HepG2 (cell line): ENCODE results near the gene GDAP1L1. TPM values are rescaled to one million over a fixed set of nuclear protein-coding genes. Genes with fewer than 3 reads are reported as not detected.

Source experiments
- ATAC-seq: fragments of 200-7000 bp; cut with Tn5 transposase; 3 replicates; pipeline ENCODE4 v1.9.1; 2020; ENCODE audit warnings: mild to moderate bottlenecking, moderate library complexity
- BruUV-seq: library from RNA; stranded (reverse); fragments of 400-500 nt; replicated peaks from 2 replicates; lab custom pipeline; 2021; lab: Mats Ljungman, UMichigan
- CTCF ChIA-PET: fragments of 300-600 bp; formaldehyde crosslinking; extraction: SDS; loops from one replicate; lab custom pipeline; 2021; ENCODE audit warnings: low total read pairs, inconsistent platforms, low intra/inter-chr PET ratio; lab: Yijun Ruan, JAX
- POLR2A ChIA-PET: fragments of 350-600 bp; sonication (Branson Sonifier 250); formaldehyde crosslinking; loops from one replicate; lab custom pipeline; 2020; ENCODE audit warnings: antibody characterized with exemption, inconsistent platforms; lab: Yijun Ruan, JAX
- DNase-seq: peaks from one replicate; pipeline ENCODE4 v3.0.0-alpha.2; 2015; ENCODE audit warnings: low spot score
- FAIRE-seq: peaks from 3 replicates; lab custom pipeline; 2011; peaks lifted over from hg19 to GRCh38; lab: Jason Lieb, UNC
- H2AFZ ChIP-seq: one replicate; pipeline ENCODE4 v1.6.1; 2011; ENCODE audit warnings: low read length, inconsistent platforms
- H3K27ac ChIP-seq: fragments of 300-600 bp; 3 replicates; pipeline ENCODE4 v1.8.0; 2011; ENCODE audit warnings: mixed run types, mild to moderate bottlenecking, mixed read lengths, low read length, inconsistent platforms; ENCODE audit not compliant: insufficient read depth; ENCODE audit errors: extremely low read length
- H3K27me3 ChIP-seq, 2 experiments: fragments of 200-600 bp in 1 of 2; 2 replicates in 1 of 2; 3 replicates in 1 of 2; pipeline versions ENCODE4 v1.6.0 to v1.8.0; 2011; ENCODE audit warnings: low read length in 2 of 2, mild to moderate bottlenecking in 2 of 2, moderate library complexity in 2 of 2, inconsistent platforms in 1 of 2; ENCODE audit not compliant: insufficient read depth in 2 of 2, control insufficient read depth in 1 of 2
- H3K36me3 ChIP-seq, 2 experiments: fragments of 200-600 bp in 1 of 2; replicated peaks in 1 of 2; 2 replicates in 1 of 2; 3 replicates in 1 of 2; pipeline versions ENCODE4 v1.5.1 to v1.8.0; 2011; ENCODE audit warnings: low read length in 2 of 2, inconsistent platforms in 1 of 2; ENCODE audit not compliant: insufficient read depth in 2 of 2, control insufficient read depth in 1 of 2
- H3K4me1 ChIP-seq: 2 replicates; pipeline ENCODE4 v1.5.1; 2012; ENCODE audit warnings: low read length, inconsistent platforms; ENCODE audit not compliant: insufficient read depth
- H3K4me2 ChIP-seq: 2 replicates; pipeline ENCODE4 v1.6.0; 2011; ENCODE audit warnings: low read depth, low read length, inconsistent platforms
- H3K4me3 ChIP-seq, 3 experiments: fragments of 200-600 bp in 1 of 3; sonication (generic), shearing (Covaris generic) in 1 of 3; replicated peaks in 1 of 3; 2 replicates each; pipeline ENCODE4 v1.5.1; 2011 to 2016; ENCODE audit warnings: low read length in 3 of 3, inconsistent platforms in 2 of 3, low read depth in 2 of 3, mild to moderate bottlenecking in 2 of 3, control low read depth in 1 of 3, mixed read lengths in 1 of 3; ENCODE audit not compliant: insufficient read depth in 1 of 3
- H3K79me2 ChIP-seq: one replicate; pipeline ENCODE4 v1.6.1; 2011; ENCODE audit warnings: low read length, inconsistent platforms; ENCODE audit not compliant: insufficient read depth
- H3K9ac ChIP-seq: 2 replicates; pipeline ENCODE4 v1.6.0; 2011; ENCODE audit warnings: mild to moderate bottlenecking, low read depth, low read length, inconsistent platforms; ENCODE audit not compliant: insufficient read depth
- H3K9me3 ChIP-seq: 2 replicates; pipeline ENCODE4 v1.5.1; 2012; ENCODE audit warnings: mild to moderate bottlenecking, low read length
- H4K20me1 ChIP-seq: 2 replicates; pipeline ENCODE4 v1.6.0; 2011; ENCODE audit warnings: inconsistent platforms, mild to moderate bottlenecking, low read length, moderate library complexity; ENCODE audit not compliant: insufficient read depth
- CHD4 ChIP-seq: fragments of 200-600 bp; sonication (generic); IDR thresholded peaks from 2 replicates; pipeline ENCODE4 v1.7.0; 2017; ENCODE audit warnings: mild to moderate bottlenecking, low read length, borderline replicate concordance
- CREB1 ChIP-seq, 2 experiments: fragments of 450-650 bp in 1 of 2; IDR thresholded peaks; 2 replicates each; pipeline ENCODE4 v1.6.1; 2016 to 2017; ENCODE audit warnings: control low read depth in 1 of 2, mild to moderate bottlenecking in 1 of 2, missing compliant biosample characterization in 1 of 2, missing genetic modification characterization in 1 of 2
- PLSCR1 ChIP-seq: sonication (generic); formaldehyde crosslinking; IDR thresholded peaks from 2 replicates; pipeline ENCODE4 v1.5.0; 2020; ENCODE audit warnings: missing genetic modification reagents, mild to moderate bottlenecking, borderline replicate concordance
- ZNF232 ChIP-seq: sonication (generic); formaldehyde crosslinking; IDR thresholded peaks from 2 replicates; pipeline ENCODE4 v1.4.0; 2020; ENCODE audit warnings: missing genetic modification reagents, borderline replicate concordance
- ZNF530 ChIP-seq: sonication (generic); formaldehyde crosslinking; IDR thresholded peaks from 2 replicates; pipeline ENCODE4 v1.5.0; 2020; ENCODE audit warnings: low read depth, mild to moderate bottlenecking, missing genetic modification reagents
- ZNF629 ChIP-seq: sonication (generic); formaldehyde crosslinking; conservative IDR thresholded peaks from 2 replicates; pipeline ENCODE4 v1.5.0; 2020; ENCODE audit warnings: missing genetic modification reagents
- WGBS: methylation state at CpG from one replicate; pipeline ENCODE4 v1.1.6; 2017; ENCODE audit warnings: low lambda C conversion rate; 5-methylcytosine and 5-hydroxymethylcytosine counted together
- in situ Hi-C: cut with HindIII; loops from 2 replicates; pipeline ENCODE4 v1.10.0; 2017; ENCODE audit warnings: low pct_unique_long_range_greater_than_20kb; ENCODE audit not compliant: extremely low pct_ligation_motif_present
- intact Hi-C: fragments of 100-400 bp; cut with micrococcal nuclease; formaldehyde crosslinking; loops from one replicate; pipeline ENCODE4 v1.10.0; 2022; ENCODE audit not compliant: unreplicated experiment
- polyA plus RNA-seq, 8 experiments: library from polyadenylated mRNA; depleted of rRNA in 3 of 8; stranded (reverse) in 7 of 8; unstranded in 1 of 8; fragments of >200 nt; fragmentation: Illumina TruSeq in 4 of 8; extraction: Trizol in 4 of 8; gene quantifications; 2 replicates each; pipeline versions ENCODE4 v1.2.1 to v1.2.3, GENCODE V29; 2011 to 2016; ENCODE audit warnings: low read depth in 4 of 8, missing spikeins in 1 of 8, mixed read lengths in 1 of 8; ENCODE audit not compliant: insufficient read depth in 1 of 8
- total RNA-seq, 5 experiments: library from RNA; depleted of rRNA; stranded (reverse); fragments of >200 nt; fragmentation: Illumina TruSeq; extraction: Trizol; gene quantifications; 2 replicates each; pipeline ENCODE4 v1.2.3, GENCODE V29; 2016; ENCODE audit warnings: low read depth in 1 of 5

Gene GDAP1L1
- total and polyA plus RNA-seq, 2 of the 13 experiments (the other 11 are each of a cell fraction or from before 2014, with no cell fraction given) = 0.04 TPM; not detected in 1

DNA sequence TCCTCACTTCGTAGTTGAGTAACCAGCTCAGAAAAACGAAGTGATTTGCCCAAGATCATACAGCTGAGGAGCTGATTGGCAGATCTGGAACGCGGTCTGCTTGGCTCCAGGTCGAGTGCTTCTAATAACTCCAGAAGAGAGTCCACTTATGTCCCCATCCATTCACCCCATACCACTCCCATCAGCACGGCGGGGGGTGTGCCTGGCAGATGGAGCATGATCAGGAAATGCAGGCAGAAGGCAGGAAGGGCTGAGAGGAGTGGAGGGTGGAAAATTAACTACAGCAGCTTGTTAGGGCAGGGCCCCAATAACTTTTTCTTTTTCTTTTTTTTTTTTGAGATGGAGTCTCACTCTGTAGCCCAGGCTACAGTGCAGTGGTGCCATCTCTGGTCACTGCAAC is 48.9 kb downstream of the GDAP1L1 start:
- TF ChIP-seq PLSCR1 (no peak), CREB1 (IDR thresholded peaks at IDR 0.05) (no peak), CREB1 (CRISPR knock-in tag; IDR thresholded peaks at IDR 0.05) (no peak)
- H3K79me2 ChIP-seq = no peaks in the 10 kb centered on the region
- 84% methylated on average over 7 of the region's 7 CpGs for WGBS
- H3K4me1 ChIP-seq = peaks cover 2% of the 10 kb centered on the region
- intact Hi-C loops (no loop called here), in situ Hi-C loops (no loop called here)
- H3K9me3 ChIP-seq = no peaks in the 10 kb centered on the region
- POLR2A ChIA-PET = no interaction called here
- DNase-seq (no peak), ATAC-seq (no peak), FAIRE-seq (no peak)
- no peaks in the 10 kb centered on the region for H3K27me3 ChIP-seq
- H3K27ac ChIP-seq = no peak overlapping the region
- CTCF ChIA-PET = no interaction called here
- H3K4me2 ChIP-seq = no peak overlapping the region
- H3K4me3 ChIP-seq = no peak overlapping the region
- no peaks in the 10 kb centered on the region for H3K36me3 ChIP-seq
- H4K20me1 ChIP-seq = no peaks in the 10 kb centered on the region
- no peak overlapping the region for H2AFZ ChIP-seq
- H3K9ac ChIP-seq = no peak overlapping the region
- BruUV-seq = no TSS peak

- Histone ChIP-seq H3K27me3 (no peaks in the 10 kb centered on the region), H3K9ac (no peak overlapping the region), H2AFZ (no peak overlapping the region), H3K4me1 (peaks cover 19% of the 10 kb centered on the region), H3K79me2 (no peaks in the 10 kb centered on the region), H3K4me3 (no peak overlapping the region), H3K36me3 (no peaks in the 10 kb centered on the region), H3K27ac (no peak overlapping the region), H4K20me1 (no peaks in the 10 kb centered on the region), H3K9me3 (no peaks in the 10 kb centered on the region), H3K4me2 (no peak overlapping the region)
- WGBS = 94% methylated on average over 4 of the region's 4 CpGs
- in situ Hi-C loops = no loop called here
- FAIRE-seq (no peak), DNase-seq (no peak), ATAC-seq (no peak)
- TF ChIP-seq ZNF530 (CRISPR knock-in tag) (0 out of 2 replicates have a peak, but pooled peaks have one; percentile 24), CHD4 (peak; percentile 57; the same call in 1 of the 2 replicates), ZNF629 (CRISPR knock-in tag) (peak; percentile 94), ZNF232 (CRISPR knock-in tag) (no peak)
- no TSS peak for BruUV-seq
- POLR2A ChIA-PET = no interaction called here
- intact Hi-C loops = no loop called here
- CTCF ChIA-PET = no interaction called here
These were observed 50.6 kb downstream of the GDAP1L1 start for GRCh38 chr20:44297721-44298120.
